Epithelial cell of prostate (primary cell): Measurements from ENCODE around the gene EXOC2.
"Not testable (repeated sequence)": the region's sequence is repeated elsewhere in the genome, so short reads cannot be mapped to it uniquely, and the experiment has no call there.

Experiments used
- DNase-seq: peaks from one replicate; pipeline ENCODE4 v3.0.0-alpha.2; 2011; ENCODE audit warnings: low read depth, low spot score
- H3K27ac ChIP-seq: fragments of 450-650 bp; 2 replicates; pipeline ENCODE4 v1.5.1; 2017; ENCODE audit warnings: mild to moderate bottlenecking

The EXOC2 gene

DNA sequence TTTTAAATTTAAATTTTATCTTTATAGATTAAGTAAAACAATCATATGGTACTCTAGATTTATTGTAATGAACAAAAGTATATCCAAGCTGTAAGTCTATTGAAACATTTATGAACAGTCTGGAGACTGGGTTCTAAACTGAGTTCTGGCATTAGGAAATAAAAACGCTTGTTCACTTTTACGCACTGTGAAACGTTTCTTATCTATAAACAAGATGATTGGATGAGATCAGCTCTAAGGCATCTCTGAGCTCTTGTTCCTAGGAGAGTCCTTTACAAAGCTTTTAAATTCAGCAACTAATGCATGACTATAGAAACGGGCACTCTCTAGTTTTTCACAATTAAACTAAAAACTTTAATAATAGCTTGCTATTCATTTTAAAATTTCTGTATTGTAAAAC, 42.8 kb downstream of the EXOC2 start:
- DNase-seq = no peak
- H3K27ac ChIP-seq = no peak overlapping the region

DNA sequence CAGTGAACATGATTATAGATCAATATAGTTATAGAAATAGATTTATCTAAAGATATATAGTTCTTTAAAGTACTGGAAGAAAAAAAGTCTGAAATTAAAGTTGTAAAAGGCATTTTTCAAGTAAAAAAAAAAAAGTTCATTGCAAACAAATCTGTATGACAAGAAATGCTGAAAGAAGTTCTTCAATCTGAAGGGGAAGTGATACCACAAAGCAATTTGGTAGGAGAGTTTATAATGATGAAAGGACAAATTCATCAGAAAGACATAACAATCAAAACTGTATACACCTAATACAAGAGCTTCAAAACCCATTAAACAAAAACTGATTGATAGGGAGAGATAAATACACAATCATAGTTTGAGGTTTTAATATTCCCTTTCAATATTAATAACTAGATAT, 50.1 kb downstream of the EXOC2 start:
- H3K27ac ChIP-seq = no peak overlapping the region
- no peak for DNase-seq

DNA sequence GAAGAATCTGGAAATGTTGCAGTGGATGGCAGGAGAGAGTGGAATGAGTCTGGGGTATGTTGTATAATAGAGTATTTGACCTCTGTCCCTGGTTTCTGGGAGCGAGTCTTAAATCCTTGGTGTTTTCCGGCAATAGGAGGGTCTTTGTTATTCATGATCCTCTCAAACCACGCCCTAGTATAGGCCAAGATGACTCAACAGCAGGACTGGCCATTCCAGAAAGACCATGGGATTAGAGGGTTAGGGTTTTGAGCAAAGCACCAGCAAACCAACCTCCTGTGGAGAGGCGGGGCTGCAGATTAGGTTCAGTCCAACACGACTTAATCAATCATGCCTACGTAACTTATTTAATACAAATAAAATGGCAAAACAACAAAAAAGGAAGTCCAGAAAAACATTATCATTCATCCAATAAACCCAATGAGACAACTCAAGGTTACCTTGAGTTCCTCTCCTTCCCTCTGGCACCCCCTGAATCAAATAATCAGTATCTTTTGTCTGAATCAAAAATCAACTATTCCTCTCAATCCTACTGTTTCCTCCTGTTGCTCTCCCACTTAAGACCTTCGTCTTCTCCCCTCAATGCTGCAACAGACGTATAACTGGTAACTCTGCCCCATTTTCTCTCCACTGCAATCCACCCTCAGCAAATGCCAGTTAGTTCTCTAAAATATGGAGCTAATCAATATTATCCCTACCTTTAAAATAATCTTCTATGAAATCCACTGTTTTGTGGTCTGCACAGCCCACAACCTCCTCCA, 51.5 kb downstream of the EXOC2 start:
- DNase-seq = no peak
- no peak overlapping the region for H3K27ac ChIP-seq

DNA sequence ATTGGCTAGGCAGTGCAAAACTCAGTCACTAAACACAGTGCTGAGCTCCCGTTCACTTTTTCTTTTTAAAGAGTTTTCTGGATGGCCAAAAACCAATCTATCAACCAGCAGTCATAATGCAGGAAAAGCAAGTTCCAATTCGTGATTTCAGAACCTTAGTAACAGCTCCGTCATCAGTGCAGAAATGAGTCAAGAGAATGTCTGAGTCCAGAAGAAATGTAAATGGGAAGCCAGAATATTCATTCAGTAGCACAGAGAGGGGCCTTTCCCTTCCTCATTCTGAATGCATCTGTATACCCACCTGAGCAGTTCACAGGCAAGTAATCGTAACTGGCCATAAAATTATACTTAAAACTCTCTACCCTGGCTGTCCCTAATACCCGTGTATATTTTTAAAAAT, 56.5 kb downstream of the EXOC2 start:
- no peak for DNase-seq
- H3K27ac ChIP-seq = no peak overlapping the region

DNA sequence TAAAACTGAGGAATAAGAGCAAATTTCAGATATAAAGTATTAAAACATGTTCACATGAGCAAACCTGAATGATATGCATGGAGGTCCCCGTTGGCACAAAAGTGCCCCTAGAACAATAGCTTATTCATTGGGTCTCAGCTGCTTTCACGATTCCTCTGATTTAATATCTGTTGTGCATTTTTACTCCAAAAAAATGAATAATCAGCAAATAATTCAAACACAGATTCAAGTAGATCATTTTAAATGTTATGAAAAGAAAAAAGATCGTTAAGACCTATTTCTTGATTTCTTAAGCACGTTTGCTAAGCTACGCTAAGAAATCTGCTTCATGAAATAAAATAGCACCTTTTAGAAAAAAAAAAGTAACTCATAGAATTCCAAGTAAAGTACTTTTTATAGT, 57.7 kb downstream of the EXOC2 start:
- H3K27ac ChIP-seq = no peak overlapping the region
- DNase-seq = no peak

DNA sequence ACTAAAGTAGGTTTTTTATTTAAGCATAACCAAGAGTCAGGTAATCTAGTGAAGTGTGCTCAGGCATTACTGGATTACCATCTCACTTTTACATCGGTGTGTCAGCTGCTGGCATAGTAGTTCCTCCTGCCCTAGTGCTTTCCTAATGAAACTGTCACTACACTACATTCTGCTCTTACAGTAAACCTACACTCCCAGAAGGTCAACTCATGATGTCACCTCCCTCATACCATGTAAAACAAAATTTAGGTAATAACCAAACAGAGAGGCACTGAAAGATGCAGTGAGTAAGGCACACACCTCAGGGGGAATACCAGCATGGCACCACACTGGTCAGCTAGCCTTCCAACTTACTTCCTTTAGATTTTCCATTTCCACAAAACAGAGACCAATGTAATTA, 59.3 kb downstream of the EXOC2 start:
- no peak overlapping the region for H3K27ac ChIP-seq
- no peak for DNase-seq

DNA sequence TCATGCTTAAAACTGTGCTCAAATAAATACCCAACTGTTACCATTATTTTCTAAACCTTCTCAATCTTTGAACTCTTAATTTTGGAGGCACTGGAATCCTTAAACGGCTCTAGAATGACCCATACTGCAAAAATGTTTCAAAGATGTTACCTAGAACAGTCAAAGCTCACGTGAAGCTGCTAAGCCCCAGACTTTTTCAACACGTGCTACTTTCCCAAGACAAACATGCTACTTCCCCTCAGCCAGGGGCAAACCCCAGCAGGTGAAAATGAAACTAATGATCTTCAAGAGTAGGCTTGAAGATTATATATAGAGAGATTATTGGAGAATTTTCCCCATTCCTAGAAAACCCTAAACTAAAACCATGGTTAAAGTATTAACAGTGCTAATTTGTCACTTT, 64.2 kb downstream of the EXOC2 start:
- H3K27ac ChIP-seq = no peak overlapping the region
- no peak for DNase-seq

DNA sequence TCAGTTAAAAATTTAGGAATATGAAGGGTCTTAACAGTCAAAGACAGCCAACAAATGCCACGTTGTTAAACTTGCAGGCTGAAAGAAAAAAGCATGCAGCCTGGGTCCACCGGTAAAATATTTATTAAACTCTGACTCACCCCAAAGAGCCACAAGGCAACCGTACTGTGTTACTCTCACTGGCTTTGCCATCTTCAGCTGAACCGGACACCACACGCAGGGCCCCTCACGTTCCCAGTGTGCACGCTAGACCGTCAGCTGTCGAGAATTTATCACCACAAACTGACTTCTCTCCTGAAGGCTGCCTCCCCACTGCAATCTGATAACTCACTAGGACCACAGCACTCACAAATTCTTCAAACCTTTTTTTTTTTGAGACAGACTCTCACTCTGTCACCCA, 66.7 kb downstream of the EXOC2 start:
- no peak for DNase-seq

DNA sequence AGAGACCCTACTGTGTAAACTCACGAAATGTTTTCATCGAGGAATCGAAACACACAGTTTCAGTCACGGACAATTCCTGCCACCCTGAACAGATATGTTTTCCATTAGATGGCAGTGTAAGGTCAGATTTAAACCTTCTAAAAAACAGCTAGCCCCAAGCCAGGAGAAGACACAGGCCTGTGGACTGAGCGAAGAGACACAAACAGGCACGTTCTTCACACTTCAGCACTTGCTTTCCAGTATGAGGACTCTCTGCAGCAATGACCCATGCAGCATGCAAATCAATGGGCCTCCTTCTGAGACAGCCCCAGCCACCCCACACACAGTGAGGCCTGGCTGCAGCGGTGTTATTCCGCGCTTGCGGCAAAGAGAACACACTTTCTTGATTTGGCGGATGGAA, 68.0 kb downstream of the EXOC2 start:
- no peak for DNase-seq
- H3K27ac ChIP-seq = no peak overlapping the region

More for the DNA sequence above, 66.7 kb downstream of the EXOC2 start:
- no peak overlapping the region for H3K27ac ChIP-seq

DNA sequence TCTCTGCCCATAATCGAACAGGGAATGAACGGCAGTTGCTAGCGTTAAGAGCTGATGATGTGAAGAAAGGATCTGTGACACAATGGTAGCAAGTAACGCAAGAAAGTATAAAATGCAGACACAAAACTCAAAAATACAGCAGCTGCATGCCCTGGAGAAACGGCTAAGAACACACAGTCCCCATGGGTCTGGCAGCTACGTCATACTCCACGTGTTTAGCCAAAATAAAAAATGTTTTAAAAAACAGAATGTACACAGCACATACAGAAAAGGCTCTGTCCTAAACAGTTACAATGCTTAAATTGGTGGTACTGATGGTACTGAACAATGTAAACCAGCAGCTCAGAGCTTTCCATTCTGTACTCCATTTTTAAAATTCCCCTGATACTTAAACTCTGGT, 70.5 kb downstream of the EXOC2 start:
- DNase-seq = no peak
- no peak overlapping the region for H3K27ac ChIP-seq

DNA sequence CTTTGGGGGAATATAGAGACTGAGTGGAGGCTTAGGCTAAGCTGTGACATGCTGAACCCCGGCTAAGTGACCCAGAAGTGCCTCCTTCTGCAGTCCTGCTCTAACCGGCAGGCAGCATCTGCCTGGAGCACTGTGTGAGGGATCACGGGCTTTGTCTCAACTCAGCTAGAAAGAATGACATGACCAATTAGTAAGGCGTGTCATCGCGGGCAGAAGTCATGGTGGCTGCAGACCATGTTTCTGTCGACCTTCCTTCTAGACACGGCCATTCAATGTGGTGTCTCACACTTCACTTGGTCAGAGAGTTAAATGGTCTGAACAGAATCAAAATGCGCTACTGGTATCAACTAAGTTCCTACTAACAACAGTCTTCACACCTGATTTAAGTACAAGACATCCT, 71.0 kb downstream of the EXOC2 start:
- no peak overlapping the region for H3K27ac ChIP-seq
- no peak for DNase-seq

DNA sequence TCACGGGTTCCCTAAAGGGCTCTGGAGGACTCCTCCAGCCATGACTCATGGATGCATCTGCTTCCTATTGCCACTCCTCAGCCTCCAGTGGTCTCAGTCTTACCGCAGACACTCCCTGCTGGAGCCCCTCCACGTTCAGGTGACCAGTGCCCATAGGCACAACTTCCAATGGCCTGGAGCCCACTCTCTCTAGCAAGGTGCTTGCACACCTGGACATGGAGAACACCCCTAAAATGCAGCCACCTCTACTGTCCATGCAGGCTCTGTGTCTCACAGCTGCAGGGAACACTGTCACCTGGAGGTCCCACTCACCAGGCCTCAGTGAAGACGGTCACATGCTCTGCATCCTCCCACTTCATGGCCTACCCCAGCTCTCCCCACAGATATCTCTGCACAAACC, 72.0 kb downstream of the EXOC2 start:
- no peak overlapping the region for H3K27ac ChIP-seq
- no peak for DNase-seq

DNA sequence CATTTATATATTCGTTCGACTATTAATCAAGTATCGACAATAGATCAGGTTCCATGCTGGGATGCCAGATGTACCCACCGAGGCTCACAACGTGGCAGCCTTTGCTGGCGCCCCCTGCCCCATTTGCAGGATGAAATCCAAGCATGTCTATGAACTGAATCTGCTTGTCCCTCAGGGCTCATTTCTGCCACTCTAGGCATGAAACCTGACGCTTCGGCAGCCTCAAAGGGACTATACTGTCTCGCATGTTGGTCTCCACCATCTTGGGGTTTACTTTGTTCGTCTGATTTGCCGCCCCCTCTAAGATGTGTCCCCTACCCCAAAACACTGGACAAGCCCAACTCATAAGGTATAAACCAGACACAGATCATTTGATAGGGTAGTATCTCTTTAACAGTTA, 72.8 kb downstream of the EXOC2 start:
- H3K27ac ChIP-seq = no peak overlapping the region
- DNase-seq = no peak

DNA sequence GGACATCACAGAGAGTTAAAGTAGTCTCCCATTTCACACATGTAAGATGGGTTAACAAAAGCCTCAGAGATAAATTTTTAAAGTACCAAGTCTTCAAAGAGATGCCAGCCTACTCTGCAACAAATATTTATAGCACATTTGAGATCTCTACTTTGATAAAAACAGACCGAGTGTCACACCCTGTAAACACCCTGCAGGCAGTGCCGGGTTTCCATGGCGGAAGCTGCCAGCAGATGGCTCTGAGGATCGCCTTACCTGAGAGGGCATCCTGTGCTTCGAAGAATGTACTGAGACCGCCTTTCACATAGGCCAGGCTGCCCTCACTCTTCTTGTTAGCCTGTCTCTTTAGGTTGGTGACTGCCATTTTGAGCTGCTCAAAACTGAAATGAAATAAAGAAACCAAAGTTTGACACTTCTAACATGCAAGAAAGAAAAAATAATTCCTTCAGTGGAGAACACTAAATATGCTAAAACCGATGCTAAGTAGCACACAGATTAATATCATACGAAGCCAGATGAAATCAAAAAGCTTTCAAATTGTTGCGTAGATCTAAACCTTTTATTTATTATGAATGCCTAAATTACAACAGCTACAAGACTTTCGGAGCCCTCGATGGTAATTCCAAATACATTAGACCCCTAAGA, 75.4 kb downstream of the EXOC2 start:
- DNase-seq = no peak
- no peak overlapping the region for H3K27ac ChIP-seq

DNA sequence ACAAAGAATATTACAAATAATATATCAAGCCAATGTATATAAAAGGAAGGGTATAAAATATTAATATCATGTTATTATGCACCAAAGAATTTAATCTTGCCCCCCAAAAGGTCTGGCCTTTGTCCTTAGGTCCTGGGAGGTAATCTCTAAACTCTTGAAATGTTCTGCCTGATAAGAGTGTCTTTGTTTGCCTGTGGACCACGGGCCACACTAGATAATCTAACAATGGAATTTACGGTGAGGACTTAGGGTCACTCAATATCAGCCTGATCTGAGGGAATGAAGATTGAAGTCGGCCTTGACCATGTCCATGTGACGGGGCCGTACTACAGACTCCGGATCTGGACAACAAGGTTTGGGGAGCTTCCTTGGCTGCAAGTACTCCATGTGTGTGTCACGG, 79.0 kb downstream of the EXOC2 start:
- H3K27ac ChIP-seq = no peak overlapping the region
- DNase-seq = no peak

DNA sequence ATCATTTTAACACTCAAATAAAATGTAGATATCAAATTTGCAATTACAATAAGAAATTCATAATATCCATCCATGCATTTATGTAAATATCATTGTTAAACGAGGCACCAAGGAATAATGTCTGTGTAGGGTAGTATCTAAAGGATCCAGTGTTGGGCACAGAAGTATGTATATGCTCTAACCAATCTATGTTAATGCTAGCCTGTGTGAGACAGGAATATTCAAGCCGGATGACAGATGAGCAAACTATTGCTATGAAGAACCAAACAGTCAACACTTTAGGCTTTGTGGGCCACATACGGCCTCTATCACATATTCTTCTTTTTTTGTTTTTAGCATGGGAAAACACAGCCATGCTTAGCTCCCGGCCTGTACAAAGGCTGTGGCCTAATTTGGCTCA, 81.0 kb downstream of the EXOC2 start:
- no peak overlapping the region for H3K27ac ChIP-seq
- no peak for DNase-seq

DNA sequence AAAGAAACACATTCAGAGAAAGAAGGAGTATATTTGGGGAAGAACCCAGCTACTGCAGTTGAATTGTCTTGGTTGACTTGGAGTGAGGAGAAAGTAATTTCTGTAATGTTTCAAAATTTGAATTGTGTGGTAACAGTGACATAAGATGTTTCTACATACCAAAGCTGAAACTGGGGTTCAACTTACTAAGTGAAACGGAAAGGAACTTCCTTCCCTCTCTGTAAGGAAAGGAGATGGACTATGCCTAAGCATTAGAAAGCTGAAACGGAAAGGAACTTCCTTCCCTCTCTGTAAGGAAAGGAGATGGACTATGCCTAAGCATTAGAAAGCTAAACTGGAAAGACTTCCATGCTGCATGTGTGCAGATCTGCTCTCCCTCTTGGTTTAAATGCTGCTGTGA, 82.1 kb downstream of the EXOC2 start:
- no peak for DNase-seq
- no peak overlapping the region for H3K27ac ChIP-seq

DNA sequence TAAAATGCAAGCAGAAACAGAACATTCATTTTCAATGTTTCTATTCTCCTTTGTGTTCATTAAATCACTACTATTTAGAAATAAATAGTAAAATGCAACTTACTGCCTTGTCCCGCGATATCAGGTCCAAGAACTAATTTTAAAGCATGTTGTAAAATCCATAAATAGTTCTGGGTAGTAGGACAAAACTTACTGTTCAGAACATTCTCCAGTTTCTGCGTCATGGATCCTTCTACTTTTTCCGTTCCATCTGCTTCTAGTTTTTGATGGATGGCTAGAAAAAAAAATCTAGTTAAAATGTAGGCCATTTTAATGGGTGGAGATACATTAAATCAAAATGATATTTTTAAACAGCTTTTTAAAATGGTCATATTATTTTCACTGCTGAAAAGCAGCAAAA, 83.0 kb downstream of the EXOC2 start:
- DNase-seq = no peak
- no peak overlapping the region for H3K27ac ChIP-seq

DNA sequence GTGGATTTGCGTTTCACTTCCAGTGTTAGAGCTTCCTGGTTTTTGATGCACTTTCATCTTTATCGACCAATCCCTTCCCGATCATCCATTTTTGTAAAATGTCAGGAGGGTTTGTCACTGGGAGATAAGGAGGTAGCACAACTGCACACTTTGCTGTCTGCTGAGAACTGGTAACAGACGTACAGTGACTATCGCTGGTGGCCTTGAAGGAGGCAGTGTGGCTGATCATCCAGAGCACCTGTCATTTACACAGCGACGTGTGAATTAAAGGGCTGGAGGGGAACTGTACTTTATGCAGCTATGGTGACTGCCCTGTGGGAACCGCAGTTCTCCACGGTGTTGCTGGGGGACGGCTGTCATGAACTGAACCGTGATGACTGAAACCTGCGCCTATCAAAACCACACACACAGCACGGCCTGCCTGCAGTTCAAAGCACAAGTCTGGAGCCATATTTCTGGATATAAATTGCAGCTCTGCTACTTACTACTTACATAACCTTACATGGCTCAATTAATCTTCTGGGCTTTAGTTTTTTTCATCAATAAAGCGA, 86.0 kb downstream of the EXOC2 start:
- H3K27ac ChIP-seq = no peak overlapping the region
- DNase-seq = no peak

DNA sequence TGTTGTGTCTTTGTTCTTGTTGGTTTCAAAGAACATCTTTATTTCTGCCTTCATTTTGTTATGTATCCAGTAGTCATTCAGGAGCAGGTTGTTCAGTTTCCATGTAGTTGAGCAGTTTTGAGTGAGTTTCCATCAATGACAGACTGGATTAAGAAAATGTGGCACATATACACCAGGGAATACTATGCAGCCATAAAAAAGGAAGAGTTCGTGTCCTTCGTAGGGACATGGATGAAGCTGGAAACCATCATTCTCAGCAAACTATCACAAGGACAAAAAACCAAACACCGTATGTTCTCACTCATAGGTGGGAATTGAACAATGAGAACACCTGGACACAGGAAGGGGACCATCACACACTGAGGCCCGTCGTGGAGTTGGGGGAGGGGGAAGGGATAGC, 87.0 kb downstream of the EXOC2 start:
- not testable (repeated sequence) for H3K27ac ChIP-seq, DNase-seq

DNA sequence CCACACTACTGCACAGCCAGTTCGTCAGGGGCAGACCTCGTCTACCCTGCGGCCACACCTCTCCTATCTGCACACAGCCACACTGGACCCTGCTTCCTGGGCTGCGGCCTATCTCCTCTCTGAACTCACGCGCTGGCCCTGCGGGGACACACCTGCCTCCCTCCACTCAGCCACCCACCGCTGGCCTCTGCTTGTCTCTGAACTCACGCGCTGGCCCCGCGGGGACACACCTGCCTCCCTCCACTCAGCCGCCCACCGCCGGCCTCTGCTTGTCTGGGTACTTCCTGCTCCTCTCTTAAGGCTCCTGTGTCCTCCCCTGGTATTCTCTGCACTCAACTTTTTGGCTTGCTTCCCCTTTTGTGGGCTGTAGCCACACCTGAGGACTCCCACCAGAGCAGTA, 88.4 kb downstream of the EXOC2 start:
- H3K27ac ChIP-seq = no peak overlapping the region
- no peak for DNase-seq

DNA sequence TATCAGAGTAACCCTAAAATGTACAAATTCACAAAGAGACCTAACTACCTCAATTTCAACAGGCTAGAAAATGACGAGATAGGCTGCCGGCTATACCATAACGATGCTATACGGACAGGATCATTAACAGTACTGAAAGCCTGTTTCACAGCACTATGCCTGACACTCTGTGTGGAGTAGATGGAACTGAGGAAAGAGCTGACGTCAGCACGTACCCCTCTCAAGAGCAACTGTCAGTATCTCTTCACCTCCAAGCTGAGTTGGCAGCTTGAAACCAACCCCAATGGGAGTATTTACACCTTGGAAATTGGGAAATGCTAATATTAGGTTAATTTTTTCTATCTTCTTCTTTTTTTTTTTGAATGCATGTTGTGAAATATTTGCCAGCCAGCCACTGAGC, 89.7 kb downstream of the EXOC2 start:
- no peak for DNase-seq
- no peak overlapping the region for H3K27ac ChIP-seq
